IPS-NIHi11 (cell line): Measurements from ENCODE around the gene PRKN.

Source experiments
- DNase-seq: peaks from one replicate; pipeline ENCODE4 v3.0.0; 2012; ENCODE audit warnings: mixed read lengths, low spot score

Gene PRKN

DNA sequence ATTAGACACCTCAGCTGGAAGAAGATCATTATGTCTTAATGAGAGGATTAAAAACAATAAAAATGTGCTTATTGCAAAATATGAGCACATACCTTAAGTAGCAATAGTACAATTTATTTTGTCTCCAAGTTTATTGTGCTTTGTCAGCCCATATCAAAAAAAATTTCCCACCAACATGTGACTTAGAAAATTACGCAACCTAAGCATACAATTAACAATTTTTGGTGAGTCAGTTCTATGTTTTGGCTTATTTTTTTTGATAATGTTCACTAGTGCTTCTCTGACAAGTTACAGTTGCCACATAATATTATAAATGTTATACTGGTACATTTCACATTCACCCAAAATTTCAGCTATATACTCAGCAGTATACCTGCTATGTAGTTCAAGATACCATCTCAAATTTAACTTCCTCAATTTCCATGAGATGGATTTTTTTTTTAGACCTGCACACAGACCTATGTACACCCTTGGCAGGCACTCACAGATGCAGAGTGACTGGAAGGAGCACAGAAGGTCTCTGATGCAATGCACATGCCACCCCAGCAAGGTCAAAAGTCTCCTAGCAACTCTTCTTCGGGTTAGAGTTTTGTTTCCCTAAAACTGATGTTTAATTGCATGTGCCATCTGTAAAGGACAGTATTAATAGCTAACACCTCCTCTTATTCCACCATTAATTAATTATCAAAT is 112.4 kb downstream of the PRKN start:
- no peak for DNase-seq

GRCh38 chr6:162613310-162613709 is 114.3 kb downstream of the PRKN start:
- DNase-seq = no peak

- DNase-seq = peak; percentile 11
These were observed 115.0 kb downstream of the PRKN start for GRCh38 chr6:162612613-162613012.

GRCh38 chr6:162610351-162610750 is 117.2 kb downstream of the PRKN start:
- no peak for DNase-seq

DNA sequence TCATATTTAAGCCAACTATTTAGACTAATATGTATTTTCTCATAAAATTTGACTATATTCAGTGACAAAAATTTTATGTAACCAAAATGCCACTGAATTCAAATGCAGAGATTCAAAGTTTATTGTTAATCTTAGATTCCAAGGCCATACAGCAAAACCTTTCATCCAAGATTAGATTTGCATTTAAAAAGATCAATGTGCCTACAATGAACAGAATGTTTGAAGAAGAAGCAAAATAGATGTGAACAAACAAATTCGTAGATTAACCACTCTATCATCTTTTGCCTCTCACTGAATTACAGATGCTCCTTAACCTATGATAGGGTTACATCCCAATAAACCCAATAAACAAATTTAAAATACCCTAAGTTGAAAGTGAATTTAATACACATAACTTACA is 121.7 kb downstream of the PRKN start:
- DNase-seq = no peak

DNA sequence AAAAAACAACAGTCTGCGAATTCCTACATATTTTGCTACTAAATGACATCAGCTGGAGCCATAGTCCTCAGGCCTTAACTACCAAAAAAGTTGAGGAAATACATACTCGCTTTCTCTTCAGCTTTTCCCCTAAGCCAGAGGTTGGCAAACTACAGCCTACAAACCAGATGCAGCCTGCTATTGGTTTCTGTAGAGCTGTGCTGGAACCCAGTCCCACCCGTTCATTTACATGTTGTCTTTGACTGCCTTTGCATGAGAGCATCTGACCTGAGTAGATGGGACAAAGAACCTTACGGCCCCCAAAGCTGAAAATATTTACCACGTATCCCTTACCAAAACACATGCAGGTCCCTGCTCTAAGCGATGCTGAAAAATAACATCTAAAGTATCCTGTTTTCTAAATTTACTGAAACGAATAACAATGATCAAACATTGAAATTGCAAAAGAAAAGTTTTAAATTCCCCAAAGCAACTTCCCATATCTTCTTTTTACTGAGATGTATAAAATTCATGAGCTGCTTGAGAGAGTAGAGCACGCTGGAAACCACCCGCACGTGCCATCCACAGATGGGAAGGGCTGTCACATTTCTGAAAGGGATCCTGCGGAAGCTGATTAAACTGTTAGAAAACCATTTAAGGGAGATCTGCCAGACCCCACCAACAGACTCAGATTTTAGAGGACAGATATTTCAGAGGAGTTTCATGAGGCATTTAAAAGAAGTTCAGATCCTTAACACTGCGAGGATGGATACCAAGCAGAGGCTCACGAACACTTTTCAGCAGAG is 124.1 kb downstream of the PRKN start:
- no peak for DNase-seq

DNA sequence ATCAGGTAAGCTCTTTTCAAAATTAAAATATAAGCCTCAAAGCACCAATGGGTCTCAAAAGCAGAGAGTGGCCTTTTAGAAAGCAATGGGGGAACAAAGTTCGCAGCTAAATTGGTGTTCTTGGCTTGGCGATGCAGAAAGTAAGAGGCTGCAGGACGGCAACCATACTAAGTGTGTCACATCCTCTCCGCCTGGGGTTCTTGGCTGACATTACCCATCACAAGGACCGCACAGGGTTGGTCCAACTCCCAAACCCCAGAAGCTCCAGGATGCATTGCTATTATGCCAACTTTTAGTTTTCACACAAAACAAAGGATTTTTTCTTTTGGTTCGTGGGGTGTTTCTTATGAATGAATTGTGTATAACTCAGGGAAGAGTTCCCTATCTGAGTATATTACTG is 124.8 kb downstream of the PRKN start:
- no peak for DNase-seq

DNA sequence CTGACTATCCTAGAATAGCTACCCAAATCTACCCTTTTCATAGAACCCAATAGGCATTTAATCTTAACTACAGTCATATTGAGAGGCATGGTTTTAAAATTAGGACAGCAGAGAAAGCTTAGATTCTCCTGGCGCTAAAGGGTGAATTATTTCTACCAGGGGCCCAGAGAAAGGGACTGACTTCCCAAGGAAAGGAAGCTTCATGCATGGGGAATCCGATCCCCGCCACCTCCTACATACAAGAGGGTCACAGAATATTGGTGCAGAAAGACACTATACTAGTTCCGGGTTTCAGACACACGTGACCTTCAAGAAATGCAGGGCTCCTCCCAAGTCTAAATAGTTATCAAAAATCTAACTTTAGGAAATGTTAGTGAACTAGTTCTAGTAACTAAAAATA is 130.9 kb downstream of the PRKN start:
- DNase-seq = no peak

GRCh38 chr6:162591517-162591916 is 136.0 kb downstream of the PRKN start:
- DNase-seq = no peak

- DNase-seq = no peak
These were observed 145.4 kb downstream of the PRKN start for GRCh38 chr6:162581988-162582780.

GRCh38 chr6:162580619-162581018 is 146.9 kb downstream of the PRKN start:
- no peak for DNase-seq

DNA sequence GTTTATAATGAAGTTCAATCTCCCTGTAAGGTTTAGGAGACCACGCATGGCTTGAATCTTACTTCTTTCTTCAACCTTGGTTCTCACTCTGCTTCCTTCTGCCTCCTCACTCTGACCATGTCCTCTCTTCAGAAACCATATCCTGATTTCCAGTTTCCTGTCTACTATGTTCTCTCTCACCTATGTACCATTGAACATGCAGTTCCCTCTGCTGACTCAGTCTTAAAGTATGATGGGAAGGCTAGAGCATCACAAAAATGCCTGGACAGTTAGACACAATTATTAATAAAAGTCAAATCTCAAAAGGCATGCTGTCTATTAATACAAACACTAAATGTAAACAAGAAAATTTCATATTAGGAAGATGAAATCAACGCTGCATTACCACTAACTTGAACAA is 151.6 kb downstream of the PRKN start:
- DNase-seq = no peak

DNA sequence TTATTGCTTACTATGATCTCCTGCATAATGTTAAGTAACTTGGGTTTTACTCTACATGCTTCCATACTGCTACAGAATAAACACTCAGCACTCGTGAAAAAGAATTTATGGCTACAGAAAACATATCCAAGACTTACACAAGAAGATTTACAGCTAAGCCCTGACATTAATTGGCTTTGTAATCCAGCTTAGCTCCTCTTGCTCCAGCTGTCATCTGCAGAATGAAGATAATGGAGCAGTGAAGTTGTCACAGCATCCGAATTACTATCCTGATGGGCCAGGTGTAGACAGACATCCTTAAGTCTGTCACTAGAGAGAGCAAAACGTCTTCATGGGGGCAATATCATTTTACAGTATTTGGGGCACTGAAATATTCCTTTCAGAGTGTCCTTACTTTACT is 155.3 kb downstream of the PRKN start:
- DNase-seq = no peak

GRCh38 chr6:162568266-162568665 is 159.3 kb downstream of the PRKN start:
- DNase-seq = no peak

- no peak for DNase-seq
These were observed 165.5 kb downstream of the PRKN start for GRCh38 chr6:162562041-162562440.

GRCh38 chr6:162560891-162561290 is 166.7 kb downstream of the PRKN start:
- DNase-seq = no peak

DNA sequence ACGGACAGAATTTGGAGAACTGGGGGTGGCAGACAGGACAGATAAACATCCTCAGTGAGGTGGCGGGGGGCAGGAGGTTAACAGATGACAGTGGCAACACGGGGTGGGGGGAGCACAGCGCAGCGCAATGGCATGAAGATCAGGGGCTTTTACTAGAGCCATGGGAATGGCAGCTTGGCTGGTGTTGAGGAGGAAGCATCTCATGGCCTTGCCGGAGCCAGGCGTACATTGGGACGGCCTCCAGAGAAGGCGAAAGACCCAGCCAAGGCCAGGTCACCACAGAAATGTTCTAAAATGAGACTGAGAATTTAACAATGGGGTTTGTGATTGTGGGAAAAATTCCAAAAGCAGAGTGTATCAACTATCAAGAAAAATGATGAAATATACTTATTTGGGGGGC is 173.0 kb downstream of the PRKN start:
- no peak for DNase-seq

DNA sequence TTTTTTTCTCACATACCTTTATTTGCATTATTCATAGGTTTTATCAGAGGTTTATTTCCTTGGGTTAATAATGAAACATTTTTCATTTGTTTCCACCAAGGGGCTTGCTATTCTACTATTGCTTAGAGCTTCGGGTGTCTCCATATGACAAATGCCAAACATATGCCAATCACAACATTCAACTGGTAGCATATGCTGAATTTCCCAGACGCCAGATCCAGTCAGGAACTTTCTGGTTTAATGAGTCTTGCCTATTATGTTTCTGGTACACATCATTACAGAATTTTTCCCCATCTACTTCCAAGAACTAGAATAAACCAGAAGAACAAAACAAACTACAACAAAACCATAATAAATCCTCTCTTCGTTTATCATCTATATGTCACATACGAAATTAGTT is 180.7 kb downstream of the PRKN start:
- DNase-seq = no peak

DNA sequence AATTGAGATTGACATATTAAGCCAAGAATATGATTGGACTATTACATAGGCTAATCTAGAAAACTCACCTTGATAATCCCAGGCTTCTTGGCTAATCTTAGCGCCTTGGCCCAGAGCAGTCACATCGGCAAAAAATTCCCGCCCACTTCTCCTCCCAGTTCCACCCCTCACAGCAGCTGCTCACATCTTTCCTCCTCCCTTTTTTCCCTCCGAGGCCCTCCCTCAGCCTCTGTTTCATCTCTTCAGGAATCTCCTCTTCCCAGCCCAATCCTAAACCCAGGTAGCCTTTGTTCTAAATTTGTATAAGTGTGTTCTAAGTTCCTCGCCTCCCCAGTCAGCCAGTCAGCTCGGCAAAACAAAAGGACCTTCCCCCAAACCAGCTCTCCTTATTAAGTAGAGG is 184.3 kb downstream of the PRKN start:
- DNase-seq = peak; percentile 55

GRCh38 chr6:162541019-162541601 is 186.5 kb downstream of the PRKN start:
- DNase-seq = no peak

- no peak for DNase-seq
These were observed 188.2 kb downstream of the PRKN start for GRCh38 chr6:162539321-162539720.

DNA sequence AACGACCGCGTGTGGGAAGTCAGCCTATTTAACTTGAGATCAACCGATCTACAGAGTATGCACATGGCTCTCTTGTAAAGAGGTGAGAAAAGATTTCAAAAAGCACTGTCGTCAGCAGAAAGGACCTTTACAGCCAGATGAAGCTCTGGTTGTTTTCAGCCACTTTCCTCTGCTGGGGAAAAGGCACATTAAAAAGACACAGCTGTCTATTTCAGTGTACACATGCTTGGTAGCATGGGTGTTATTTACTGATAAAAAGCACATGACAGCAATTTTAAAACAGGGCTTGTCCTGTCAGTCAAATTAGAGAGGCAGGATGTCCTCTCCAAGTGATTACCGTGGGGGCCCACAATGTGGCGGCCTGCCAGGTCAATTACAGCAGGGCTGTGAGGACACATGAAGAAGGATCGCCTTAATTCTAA is 188.9 kb downstream of the PRKN start:
- DNase-seq = no peak

DNA sequence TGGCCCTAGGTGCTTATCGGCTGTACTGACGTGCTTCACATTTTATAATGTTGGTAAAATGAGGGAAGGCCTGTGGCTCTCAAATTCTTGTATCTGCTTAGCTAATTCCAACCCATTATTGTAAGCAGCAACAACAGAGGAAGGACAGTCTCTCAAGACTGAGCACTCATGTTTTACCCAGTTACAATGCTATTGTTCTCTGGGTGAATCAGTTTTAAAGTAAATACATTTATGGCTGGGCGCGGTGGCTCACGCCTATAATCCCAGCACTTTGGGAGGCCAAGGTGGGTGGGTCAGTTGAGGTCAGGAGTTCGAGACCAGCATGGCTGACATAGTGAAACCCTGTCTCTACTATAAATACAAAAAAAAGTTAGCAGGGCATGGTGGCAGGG is 194.6 kb downstream of the PRKN start:
- no peak for DNase-seq
